ENCODE data around the gene GRM5. TPM values are rescaled to one million over a fixed set of nuclear protein-coding genes. Genes with fewer than 3 reads are reported as not detected.

GRM5 gene
- total RNA-seq, 1 donor from 2014 or later, result not detected

DNA sequence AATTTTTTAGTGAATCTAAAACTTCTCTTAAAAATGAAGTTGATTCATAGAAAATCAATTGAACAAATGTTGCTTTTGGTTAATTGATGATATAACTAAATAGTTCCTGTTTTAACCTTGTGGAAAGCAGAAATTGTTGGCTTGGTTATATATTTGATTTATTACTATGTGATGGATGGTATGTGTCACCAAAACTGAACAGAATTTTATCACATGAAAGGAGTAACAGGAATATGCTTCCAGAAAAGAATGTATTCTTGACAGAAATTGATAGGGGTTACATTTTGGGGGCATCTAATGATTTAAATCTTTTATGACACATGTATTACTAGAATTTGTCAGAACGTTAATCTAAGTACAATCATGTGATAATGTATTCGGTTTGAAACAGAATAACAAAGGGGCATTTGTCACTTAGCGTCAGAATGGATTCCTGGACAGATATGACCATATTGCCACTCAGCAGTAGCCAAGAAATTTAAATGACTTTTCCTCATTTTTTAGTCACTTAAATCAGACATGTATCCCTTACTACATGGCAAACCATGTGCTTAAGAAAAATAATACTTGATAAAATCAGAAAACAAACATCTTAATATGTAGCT, 295.2 kb downstream of the GRM5 start:
- no peak overlapping the region for H3K4me2 ChIP-seq
- Mint-ChIP-seq H3K4me1 (no peaks in the 10 kb centered on the region), H3K9me3 (no peaks in the 10 kb centered on the region), H3K36me3 (no peaks in the 10 kb centered on the region), H3K27ac (no peak overlapping the region), H3K27me3 (ENCODE audit: insufficient read depth, low read depth) (no peaks in the 10 kb centered on the region), H3K4me3 (no peak overlapping the region)
- H3K79me2 ChIP-seq (ENCODE audit: low read depth), result no peaks in the 10 kb centered on the region
- H3K4me3 ChIP-seq, result no peak overlapping the region
- no peak overlapping the region for H3K27ac ChIP-seq
- H3F3A ChIP-seq (ENCODE audit: low read depth), result no peaks in the 10 kb centered on the region
- no peaks in the 10 kb centered on the region for H3K36me3 ChIP-seq
- DNase-seq (ENCODE audit: low spot score), result no peak
- no peaks in the 10 kb centered on the region for H3K4me1 ChIP-seq
- H3K9me3 ChIP-seq (ENCODE audit: low read depth), result no peaks in the 10 kb centered on the region
- H3K9ac ChIP-seq, result no peak overlapping the region
- no peaks in the 10 kb centered on the region for H3K27me3 ChIP-seq
- no peak for TF ChIP-seq EZH2 (IDR thresholded peaks at IDR 0.05)
- TF ChIP-seq, protein P1, sequence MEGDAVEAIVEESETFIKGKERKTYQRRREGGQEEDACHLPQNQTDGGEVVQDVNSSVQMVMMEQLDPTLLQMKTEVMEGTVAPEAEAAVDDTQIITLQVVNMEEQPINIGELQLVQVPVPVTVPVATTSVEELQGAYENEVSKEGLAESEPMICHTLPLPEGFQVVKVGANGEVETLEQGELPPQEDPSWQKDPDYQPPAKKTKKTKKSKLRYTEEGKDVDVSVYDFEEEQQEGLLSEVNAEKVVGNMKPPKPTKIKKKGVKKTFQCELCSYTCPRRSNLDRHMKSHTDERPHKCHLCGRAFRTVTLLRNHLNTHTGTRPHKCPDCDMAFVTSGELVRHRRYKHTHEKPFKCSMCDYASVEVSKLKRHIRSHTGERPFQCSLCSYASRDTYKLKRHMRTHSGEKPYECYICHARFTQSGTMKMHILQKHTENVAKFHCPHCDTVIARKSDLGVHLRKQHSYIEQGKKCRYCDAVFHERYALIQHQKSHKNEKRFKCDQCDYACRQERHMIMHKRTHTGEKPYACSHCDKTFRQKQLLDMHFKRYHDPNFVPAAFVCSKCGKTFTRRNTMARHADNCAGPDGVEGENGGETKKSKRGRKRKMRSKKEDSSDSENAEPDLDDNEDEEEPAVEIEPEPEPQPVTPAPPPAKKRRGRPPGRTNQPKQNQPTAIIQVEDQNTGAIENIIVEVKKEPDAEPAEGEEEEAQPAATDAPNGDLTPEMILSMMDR (IDR thresholded peaks at IDR 0.05), result no peak
- TF ChIP-seq EZH2phosphoT487 (IDR thresholded peaks at IDR 0.05), result no peak
- no peak overlapping the region for H2AFZ ChIP-seq (replicated peaks)
- no peaks in the 10 kb centered on the region for H4K20me1 ChIP-seq (ENCODE audit: low read depth)

DNA sequence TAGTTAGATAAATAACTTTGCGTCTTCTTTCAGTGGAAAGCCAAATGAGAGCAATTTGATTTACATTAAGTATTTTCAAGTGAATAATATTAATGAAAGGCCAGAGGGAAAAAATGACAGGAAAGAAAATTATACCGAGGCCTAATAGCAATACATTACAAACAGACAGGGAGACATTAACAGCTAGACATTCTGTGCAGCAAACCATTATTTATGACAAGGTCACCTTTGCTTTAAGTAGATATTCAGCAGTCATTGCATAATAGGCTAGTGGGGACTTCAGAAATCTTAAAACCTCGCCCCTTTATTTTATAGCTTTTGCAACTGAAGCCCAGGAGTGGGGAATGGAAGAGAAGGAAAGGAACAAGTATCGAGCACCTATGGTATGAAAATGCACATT, 321.6 kb downstream of the GRM5 start:
- no peak overlapping the region for H3K27ac ChIP-seq
- Mint-ChIP-seq H3K4me1 (peaks cover 5% of the 10 kb centered on the region), H3K27ac (no peak overlapping the region)

DNA sequence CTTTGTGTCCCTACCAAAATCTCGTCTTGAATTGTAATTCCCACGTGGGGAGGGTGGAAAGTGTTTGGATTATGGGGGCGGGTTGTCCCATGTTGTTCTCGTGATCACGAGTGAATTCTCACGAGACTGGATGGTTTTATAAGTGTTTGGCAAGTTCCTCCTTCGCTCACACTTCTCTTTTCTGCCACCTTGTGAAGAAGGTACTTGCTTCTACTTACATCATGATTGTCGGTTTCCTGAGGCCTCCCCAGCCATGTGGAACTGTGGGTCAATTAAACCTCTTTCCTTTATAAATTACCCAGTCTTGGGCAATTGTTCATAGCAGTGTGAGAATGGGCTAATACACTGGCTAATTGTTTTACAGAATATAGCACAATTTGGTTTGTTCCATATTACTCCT, 326.3 kb downstream of the GRM5 start:
- H3K4me3 ChIP-seq, result no peak overlapping the region
- H3K79me2 ChIP-seq (ENCODE audit: low read depth), result no peaks in the 10 kb centered on the region
- no peaks in the 10 kb centered on the region for H3K4me1 ChIP-seq
- no peaks in the 10 kb centered on the region for H4K20me1 ChIP-seq (ENCODE audit: low read depth)
- no peaks in the 10 kb centered on the region for H3F3A ChIP-seq (ENCODE audit: low read depth)
- H3K9me3 ChIP-seq (ENCODE audit: low read depth), result no peaks in the 10 kb centered on the region
- no peaks in the 10 kb centered on the region for H3K27me3 Mint-ChIP-seq (ENCODE audit: insufficient read depth, low read depth)
- H3K9ac ChIP-seq, result no peak overlapping the region
- no peak overlapping the region for H3K27ac Mint-ChIP-seq
- no peaks in the 10 kb centered on the region for H3K36me3 Mint-ChIP-seq
- no peaks in the 10 kb centered on the region for H3K36me3 ChIP-seq
- no peak overlapping the region for H3K4me3 Mint-ChIP-seq
- peaks cover 5% of the 10 kb centered on the region for H3K4me1 Mint-ChIP-seq
- no peaks in the 10 kb centered on the region for H3K27me3 ChIP-seq
- H3K9me3 Mint-ChIP-seq, result no peaks in the 10 kb centered on the region
- no peak overlapping the region for H2AFZ ChIP-seq (replicated peaks)
- DNase-seq (ENCODE audit: low spot score), result no peak
- no peak for TF ChIP-seq EZH2phosphoT487 (IDR thresholded peaks at IDR 0.05)
- TF ChIP-seq, protein P1 (IDR thresholded peaks at IDR 0.05), result no peak
- no peak for TF ChIP-seq EZH2 (IDR thresholded peaks at IDR 0.05)
- H3K27ac ChIP-seq, result no peak overlapping the region
- no peak overlapping the region for H3K4me2 ChIP-seq

More for the DNA sequence above, 321.6 kb downstream of the GRM5 start:
- H3K36me3 ChIP-seq, result no peaks in the 10 kb centered on the region
- no peaks in the 10 kb centered on the region for H3K9me3 ChIP-seq (ENCODE audit: low read depth)
- Mint-ChIP-seq H3K4me3 (no peak overlapping the region), H3K36me3 (no peaks in the 10 kb centered on the region), H3K9me3 (no peaks in the 10 kb centered on the region), H3K27me3 (ENCODE audit: insufficient read depth, low read depth) (no peaks in the 10 kb centered on the region)
- no peaks in the 10 kb centered on the region for H4K20me1 ChIP-seq (ENCODE audit: low read depth)
- H3K9ac ChIP-seq, result no peak overlapping the region
- no peak overlapping the region for H2AFZ ChIP-seq (replicated peaks)
- no peak for DNase-seq (ENCODE audit: low spot score)
- H3K4me3 ChIP-seq, result no peak overlapping the region
- TF ChIP-seq EZH2phosphoT487 (IDR thresholded peaks at IDR 0.05), result no peak
- TF ChIP-seq, protein P1 (IDR thresholded peaks at IDR 0.05), result no peak
- TF ChIP-seq EZH2 (IDR thresholded peaks at IDR 0.05), result no peak
- H3K27me3 ChIP-seq, result no peaks in the 10 kb centered on the region
- no peaks in the 10 kb centered on the region for H3F3A ChIP-seq (ENCODE audit: low read depth)
- no peaks in the 10 kb centered on the region for H3K79me2 ChIP-seq (ENCODE audit: low read depth)
- H3K4me1 ChIP-seq, result no peaks in the 10 kb centered on the region
- no peak overlapping the region for H3K4me2 ChIP-seq

Data from neural progenitor cell (in vitro differentiated cells).